Stimulated activated CD4-positive, alpha-beta T cell treated with anti-CD3 and anti-CD28 coated beads, Interleukin-12 subunit alpha, Interleukin-12 subunit beta, amount 100 ng/mL, for 4 hours (primary cell): Measurements from ENCODE around the gene B4GALT5.

Source experiments
- DNase-seq: peaks from one replicate; pipeline ENCODE4 v3.0.0-alpha.2; 2020

Gene B4GALT5

DNA sequence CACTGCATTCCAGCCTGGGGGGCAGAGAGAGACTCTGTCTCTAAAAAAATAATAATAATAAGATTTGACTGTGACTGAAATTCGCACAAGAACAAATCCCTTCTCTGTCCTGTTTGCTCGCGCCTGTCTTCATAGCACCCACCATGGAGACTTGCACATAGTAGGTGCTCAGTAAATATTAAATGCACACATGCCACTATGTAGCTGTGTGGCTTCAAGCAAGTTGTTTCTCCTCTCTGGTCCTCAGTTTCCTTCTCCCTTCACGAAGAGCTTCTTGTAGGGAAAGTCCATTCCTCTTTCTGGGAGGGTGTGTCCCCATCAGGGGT is 130.4 kb downstream of the B4GALT5 start:
- DNase-seq, result no peak
